Measurements from ENCODE around the gene PAQR9.

PAQR9 gene

GRCh38 chr3:142914286-142914811, 49.1 kb downstream of the PAQR9 start:
- no peak for DNase-seq

GRCh38 chr3:142913432-142913831, 50.0 kb downstream of the PAQR9 start:
- no peak for DNase-seq

- no peak for DNase-seq
These were observed 50.9 kb downstream of the PAQR9 start for GRCh38 chr3:142912402-142913172.
